NB4 (cell line): ENCODE data around the gene IL12B.

ENCODE experiments used
- POLR2A ChIP-seq: IDR thresholded peaks from 2 replicates; pipeline ENCODE4 v1.6.1; 2011; ENCODE audit warnings: mild to moderate bottlenecking; ENCODE audit not compliant: insufficient read length; ENCODE audit errors: extremely low read depth
- TF ChIP-seq, protein P1 (sequence below): IDR thresholded peaks from one replicate; pipeline ENCODE4 v1.5.1; 2012; ENCODE audit warnings: low read depth, low read length
- TF ChIP-seq, protein P2 (sequence below): IDR thresholded peaks from 2 replicates; pipeline ENCODE4 v1.6.1; 2011; ENCODE audit warnings: low read depth, low read length

DNA sequence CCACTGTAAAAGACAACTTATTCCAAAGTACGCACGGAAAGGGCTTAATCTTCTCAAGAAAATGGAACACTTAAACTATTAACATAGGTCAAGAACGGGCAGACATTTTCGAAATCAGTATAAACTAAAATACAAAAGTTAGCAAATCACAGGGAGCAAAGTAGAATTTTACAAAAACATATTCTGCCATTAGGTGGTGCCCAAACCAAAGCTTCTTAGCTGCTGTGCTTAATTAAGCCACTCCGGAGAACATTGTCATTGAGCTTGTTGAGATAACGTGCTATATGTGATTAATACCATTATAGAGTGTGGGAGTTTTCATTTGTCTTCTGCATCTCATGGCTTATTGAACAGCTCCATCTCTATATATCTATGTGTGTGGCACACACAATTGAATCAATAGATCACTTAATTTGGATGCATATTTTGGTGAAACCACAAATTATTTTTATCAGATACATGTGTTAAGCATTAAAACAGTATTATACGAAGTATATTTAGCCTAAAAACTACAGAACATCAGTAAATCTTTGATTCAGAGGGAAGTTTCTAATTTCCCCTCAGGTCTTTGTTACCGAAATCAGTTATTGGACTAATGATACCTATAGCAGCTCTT is 43.8 kb downstream of the IL12B start:
- TF ChIP-seq, protein P1, sequence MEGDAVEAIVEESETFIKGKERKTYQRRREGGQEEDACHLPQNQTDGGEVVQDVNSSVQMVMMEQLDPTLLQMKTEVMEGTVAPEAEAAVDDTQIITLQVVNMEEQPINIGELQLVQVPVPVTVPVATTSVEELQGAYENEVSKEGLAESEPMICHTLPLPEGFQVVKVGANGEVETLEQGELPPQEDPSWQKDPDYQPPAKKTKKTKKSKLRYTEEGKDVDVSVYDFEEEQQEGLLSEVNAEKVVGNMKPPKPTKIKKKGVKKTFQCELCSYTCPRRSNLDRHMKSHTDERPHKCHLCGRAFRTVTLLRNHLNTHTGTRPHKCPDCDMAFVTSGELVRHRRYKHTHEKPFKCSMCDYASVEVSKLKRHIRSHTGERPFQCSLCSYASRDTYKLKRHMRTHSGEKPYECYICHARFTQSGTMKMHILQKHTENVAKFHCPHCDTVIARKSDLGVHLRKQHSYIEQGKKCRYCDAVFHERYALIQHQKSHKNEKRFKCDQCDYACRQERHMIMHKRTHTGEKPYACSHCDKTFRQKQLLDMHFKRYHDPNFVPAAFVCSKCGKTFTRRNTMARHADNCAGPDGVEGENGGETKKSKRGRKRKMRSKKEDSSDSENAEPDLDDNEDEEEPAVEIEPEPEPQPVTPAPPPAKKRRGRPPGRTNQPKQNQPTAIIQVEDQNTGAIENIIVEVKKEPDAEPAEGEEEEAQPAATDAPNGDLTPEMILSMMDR = peak; percentile 32
- TF ChIP-seq POLR2A = no peak
- TF ChIP-seq, protein P2, sequence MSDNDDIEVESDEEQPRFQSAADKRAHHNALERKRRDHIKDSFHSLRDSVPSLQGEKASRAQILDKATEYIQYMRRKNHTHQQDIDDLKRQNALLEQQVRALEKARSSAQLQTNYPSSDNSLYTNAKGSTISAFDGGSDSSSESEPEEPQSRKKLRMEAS = no peak
